ENCODE measurements around the gene CDK14. TPM values are rescaled to one million over a fixed set of nuclear protein-coding genes. Genes with fewer than 3 reads are reported as not detected.
"Not testable (repeated sequence)": the region's sequence is repeated elsewhere in the genome, so short reads cannot be mapped to it uniquely, and the experiment has no call there.

CDK14 gene
- total RNA-seq, 2 donors from 2014 or later: 1.9 to 4.9 TPM

- intact Hi-C loops (cut with DNase I): no loop called here
Measured at GRCh38 chr7:90723233-90723632, 127.1 kb downstream of the CDK14 start.

DNA sequence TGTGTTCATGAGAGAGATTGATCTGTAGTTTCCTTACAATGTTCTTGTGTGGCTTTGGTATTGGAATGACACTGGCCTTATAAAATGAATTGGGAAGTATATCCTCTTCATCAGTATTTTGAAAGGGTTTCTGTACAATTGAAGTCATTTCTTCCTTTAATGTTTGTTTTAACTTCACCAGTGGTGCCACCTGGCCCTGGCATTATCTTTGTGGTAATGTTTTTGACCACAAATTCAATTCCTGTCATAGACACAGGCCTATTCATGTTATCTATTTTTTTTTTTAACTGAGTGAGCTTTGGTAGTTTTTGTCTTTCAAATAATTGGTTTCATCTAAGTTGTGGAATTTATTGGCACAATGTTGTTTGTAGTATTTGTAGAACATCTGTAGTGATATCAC, 127.7 kb downstream of the CDK14 start:
- intact Hi-C loops (cut with DNase I): no loop called here
- Histone ChIP-seq H3K9ac (ENCODE audit: low read depth in 2 of 2, low read length in 2 of 2) (no peak overlapping the region), H3K36me3 (no peaks in the 10 kb centered on the region), H3K9me3 (no peaks in the 10 kb centered on the region), H3K27me3 (no peaks in the 10 kb centered on the region), H3K4me1 (peaks cover 6% of the 10 kb centered on the region), H3K4me3 (no peak overlapping the region), H3K27ac (no peak overlapping the region)
- DNase-seq: no peak
- TF ChIP-seq, protein P1, sequence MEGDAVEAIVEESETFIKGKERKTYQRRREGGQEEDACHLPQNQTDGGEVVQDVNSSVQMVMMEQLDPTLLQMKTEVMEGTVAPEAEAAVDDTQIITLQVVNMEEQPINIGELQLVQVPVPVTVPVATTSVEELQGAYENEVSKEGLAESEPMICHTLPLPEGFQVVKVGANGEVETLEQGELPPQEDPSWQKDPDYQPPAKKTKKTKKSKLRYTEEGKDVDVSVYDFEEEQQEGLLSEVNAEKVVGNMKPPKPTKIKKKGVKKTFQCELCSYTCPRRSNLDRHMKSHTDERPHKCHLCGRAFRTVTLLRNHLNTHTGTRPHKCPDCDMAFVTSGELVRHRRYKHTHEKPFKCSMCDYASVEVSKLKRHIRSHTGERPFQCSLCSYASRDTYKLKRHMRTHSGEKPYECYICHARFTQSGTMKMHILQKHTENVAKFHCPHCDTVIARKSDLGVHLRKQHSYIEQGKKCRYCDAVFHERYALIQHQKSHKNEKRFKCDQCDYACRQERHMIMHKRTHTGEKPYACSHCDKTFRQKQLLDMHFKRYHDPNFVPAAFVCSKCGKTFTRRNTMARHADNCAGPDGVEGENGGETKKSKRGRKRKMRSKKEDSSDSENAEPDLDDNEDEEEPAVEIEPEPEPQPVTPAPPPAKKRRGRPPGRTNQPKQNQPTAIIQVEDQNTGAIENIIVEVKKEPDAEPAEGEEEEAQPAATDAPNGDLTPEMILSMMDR (IDR thresholded peaks at IDR 0.05): no peak

More at GRCh38 chr7:90723233-90723632, 127.1 kb downstream of the CDK14 start:
- DNase-seq: no peak
- TF ChIP-seq, protein P1 (IDR thresholded peaks at IDR 0.05): no peak
- Histone ChIP-seq H3K9ac (ENCODE audit: low read depth in 2 of 2, low read length in 2 of 2) (no peak overlapping the region), H3K27ac (no peak overlapping the region), H3K27me3 (no peaks in the 10 kb centered on the region), H3K4me3 (no peak overlapping the region), H3K9me3 (no peaks in the 10 kb centered on the region), H3K4me1 (peaks cover 6% of the 10 kb centered on the region), H3K36me3 (no peaks in the 10 kb centered on the region)

DNA sequence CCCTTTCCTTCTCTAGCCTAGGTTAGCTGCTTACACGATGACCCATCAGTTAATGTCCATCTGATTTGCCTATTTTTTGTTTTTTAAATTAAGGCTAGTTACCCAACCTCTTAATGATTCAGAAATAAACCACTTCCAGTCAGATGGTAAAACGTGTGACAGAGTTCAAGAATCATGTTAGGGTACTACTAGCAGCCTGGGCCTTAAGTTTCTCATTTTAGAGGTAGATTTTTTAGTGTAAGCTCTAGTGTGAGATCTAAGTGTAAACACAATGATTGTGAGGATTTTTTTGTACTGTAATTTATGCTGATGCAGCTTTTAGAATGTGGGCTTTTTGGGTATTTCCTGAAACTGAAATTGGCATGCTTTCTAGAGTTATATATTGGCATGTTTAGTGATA, 130.0 kb downstream of the CDK14 start:
- Histone ChIP-seq H3K36me3 (no peaks in the 10 kb centered on the region), H3K9me3 (no peaks in the 10 kb centered on the region), H3K9ac (ENCODE audit: low read depth in 2 of 2, low read length in 2 of 2) (no peak overlapping the region), H3K4me1 (peaks cover 4% of the 10 kb centered on the region), H3K27ac (no peak overlapping the region), H3K4me3 (no peak overlapping the region), H3K27me3 (no peaks in the 10 kb centered on the region)
- no peak for DNase-seq
- TF ChIP-seq, protein P1 (IDR thresholded peaks at IDR 0.05): no peak
- intact Hi-C loops (cut with DNase I): no loop called here

DNA sequence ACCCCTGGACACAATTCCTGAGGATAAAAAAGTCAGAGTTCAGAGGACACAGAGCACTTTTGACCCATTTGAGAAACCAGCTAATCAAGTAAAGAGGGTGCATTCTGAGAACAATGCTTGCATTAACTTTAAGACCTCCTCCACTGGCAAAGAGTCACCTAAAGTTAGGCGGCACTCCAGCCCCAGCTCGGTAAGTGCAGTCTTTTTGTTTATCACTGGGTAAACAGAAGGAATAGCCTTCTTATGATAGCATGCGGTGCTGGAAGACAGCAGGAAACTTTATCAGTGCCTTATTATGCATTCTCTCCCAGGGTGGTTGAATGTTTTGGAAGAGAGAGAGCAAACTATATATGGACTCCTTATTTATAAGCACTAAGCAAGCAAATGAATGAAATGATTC, 130.5 kb downstream of the CDK14 start:
- H3K27me3 ChIP-seq: no peaks in the 10 kb centered on the region
- no peaks in the 10 kb centered on the region for H3K4me1 ChIP-seq
- intact Hi-C loops (cut with DNase I): no loop called here
- no peak for DNase-seq
- no peak overlapping the region for H3K9ac ChIP-seq (ENCODE audit: low read depth in 2 of 2, low read length in 2 of 2)
- TF ChIP-seq, protein P1 (IDR thresholded peaks at IDR 0.05): no peak
- no peak overlapping the region for H3K4me3 ChIP-seq
- H3K9me3 ChIP-seq: no peaks in the 10 kb centered on the region
- H3K27ac ChIP-seq: no peak overlapping the region
- no peaks in the 10 kb centered on the region for H3K36me3 ChIP-seq

DNA sequence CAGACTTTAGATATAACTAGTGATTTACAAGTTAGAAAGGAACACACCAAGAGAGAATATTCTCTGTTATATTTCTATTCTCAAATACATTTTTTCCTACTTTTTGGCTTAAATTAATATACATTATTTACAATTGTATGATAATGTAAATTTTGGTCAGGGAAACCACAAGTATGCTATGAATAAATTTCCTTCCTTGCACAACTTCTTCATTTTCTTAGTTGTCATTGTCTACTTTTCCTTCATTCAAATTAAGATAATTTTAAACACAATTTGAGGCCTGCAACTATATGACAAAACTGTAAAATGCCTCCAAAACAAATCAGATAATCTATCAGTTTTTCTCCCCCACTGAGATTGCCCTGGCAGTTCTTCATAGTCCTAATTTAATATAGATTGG, 131.3 kb downstream of the CDK14 start:
- H3K4me3 ChIP-seq: no peak overlapping the region
- H3K4me1 ChIP-seq: no peaks in the 10 kb centered on the region
- TF ChIP-seq, protein P1 (IDR thresholded peaks at IDR 0.05): no peak
- H3K27me3 ChIP-seq: no peaks in the 10 kb centered on the region
- H3K9ac ChIP-seq (ENCODE audit: low read depth in 2 of 2, low read length in 2 of 2): no peak overlapping the region
- intact Hi-C loops (cut with DNase I): no loop called here
- no peaks in the 10 kb centered on the region for H3K36me3 ChIP-seq
- no peak overlapping the region for H3K27ac ChIP-seq
- no peaks in the 10 kb centered on the region for H3K9me3 ChIP-seq
- no peak for DNase-seq

- no peak for DNase-seq
- no peaks in the 10 kb centered on the region for H3K36me3 ChIP-seq
- no peaks in the 10 kb centered on the region for H3K27me3 ChIP-seq
- no peak overlapping the region for H3K27ac ChIP-seq
- intact Hi-C loops (cut with DNase I): no loop called here
- no peak overlapping the region for H3K9ac ChIP-seq (ENCODE audit: low read depth in 2 of 2, low read length in 2 of 2)
- TF ChIP-seq, protein P1 (IDR thresholded peaks at IDR 0.05): no peak
- H3K4me3 ChIP-seq: no peak overlapping the region
- H3K9me3 ChIP-seq: no peaks in the 10 kb centered on the region
- no peaks in the 10 kb centered on the region for H3K4me1 ChIP-seq
Measured at GRCh38 chr7:90728568-90728967, 132.4 kb downstream of the CDK14 start.

- H3K4me3 ChIP-seq; DNase-seq; H3K9me3 ChIP-seq; H3K9ac ChIP-seq (ENCODE audit: low read depth in 2 of 2, low read length in 2 of 2); H3K27me3 ChIP-seq; H3K36me3 ChIP-seq; H3K4me1 ChIP-seq; H3K27ac ChIP-seq; intact Hi-C loops (cut with DNase I): not testable (repeated sequence)
Measured at GRCh38 chr7:90735611-90736280, 139.6 kb downstream of the CDK14 start.

Data from colonic mucosa (tissue), 4 donors.